Trophoblast cell (in vitro differentiated cells and primary cell): ENCODE results near the gene OGFR.

ENCODE experiments used
- DNase-seq, 2 donors: peaks; one replicate each; pipeline ENCODE4 v3.0.0-alpha.2; 2016
- H2AFZ ChIP-seq: 2 replicates; pipeline ENCODE4 v1.6.1; 2013; ENCODE audit warnings: low read length, moderate library complexity, mild to moderate bottlenecking; ENCODE audit not compliant: insufficient read depth, poor library complexity
- H2AK5ac ChIP-seq: 2 replicates; pipeline ENCODE4 v1.6.1; 2013; ENCODE audit warnings: mild to moderate bottlenecking, low read length
- H2BK120ac ChIP-seq: 2 replicates; pipeline ENCODE4 v1.6.1; 2013; ENCODE audit warnings: low read length, mild to moderate bottlenecking, moderate library complexity; ENCODE audit not compliant: insufficient read depth, poor library complexity
- H2BK12ac ChIP-seq: 2 replicates; pipeline ENCODE4 v1.6.1; 2013; ENCODE audit warnings: mild to moderate bottlenecking, low read length, moderate library complexity
- H2BK5ac ChIP-seq: 2 replicates; pipeline ENCODE4 v1.6.1; 2013; ENCODE audit warnings: low read length, low read depth, moderate library complexity, mild to moderate bottlenecking; ENCODE audit not compliant: poor library complexity
- H3K14ac ChIP-seq: 2 replicates; pipeline ENCODE4 v1.6.1; 2013; ENCODE audit warnings: mild to moderate bottlenecking, low read length
- H3K18ac ChIP-seq: 2 replicates; pipeline ENCODE4 v1.6.1; 2013; ENCODE audit warnings: mild to moderate bottlenecking, low read length
- H3K23ac ChIP-seq: 2 replicates; pipeline ENCODE4 v1.6.1; 2013; ENCODE audit warnings: low read length
- H3K27ac ChIP-seq: 2 replicates; pipeline ENCODE4 v1.5.1; 2013; ENCODE audit warnings: low read depth, mild to moderate bottlenecking, inconsistent platforms, low read length, moderate library complexity
- H3K27me3 ChIP-seq: 2 replicates; pipeline ENCODE4 v1.6.1; 2013; ENCODE audit warnings: inconsistent platforms, mild to moderate bottlenecking, low read length, moderate library complexity; ENCODE audit not compliant: insufficient read depth
- H3K36me3 ChIP-seq, 2 experiments: 1 replicate in 1 of 2; 2 replicates in 1 of 2; pipeline ENCODE4 v1.6.1; 2013; ENCODE audit warnings: low read length in 2 of 2, mild to moderate bottlenecking in 2 of 2, moderate library complexity in 1 of 2; ENCODE audit not compliant: insufficient read depth in 2 of 2, control insufficient read depth in 1 of 2
- H3K4ac ChIP-seq: 2 replicates; pipeline ENCODE4 v1.6.1; 2013; ENCODE audit warnings: low read depth, mild to moderate bottlenecking, low read length, moderate library complexity
- H3K4me1 ChIP-seq, 2 experiments: 1 replicate in 1 of 2; 2 replicates in 1 of 2; pipeline ENCODE4 v1.6.1; 2013; ENCODE audit warnings: low read length in 2 of 2, mild to moderate bottlenecking in 2 of 2, moderate library complexity in 1 of 2; ENCODE audit not compliant: insufficient read depth in 2 of 2, control insufficient read depth in 1 of 2
- H3K4me2 ChIP-seq: 2 replicates; pipeline ENCODE4 v1.6.1; 2013; ENCODE audit warnings: inconsistent platforms, mild to moderate bottlenecking, low read length, moderate library complexity
- H3K4me3 ChIP-seq: 2 replicates; pipeline ENCODE4 v1.5.1; 2013; ENCODE audit warnings: mild to moderate bottlenecking, low read depth, low read length, inconsistent platforms
- H3K79me1 ChIP-seq: one replicate; pipeline ENCODE4 v1.6.1; 2013; ENCODE audit warnings: low read length
- H3K79me2 ChIP-seq: 2 replicates; pipeline ENCODE4 v1.6.1; 2013; ENCODE audit warnings: low read length, mild to moderate bottlenecking; ENCODE audit not compliant: control insufficient read depth, insufficient read depth, poor library complexity
- H3K9ac ChIP-seq: 2 replicates; pipeline ENCODE4 v1.6.1; 2013; ENCODE audit warnings: mild to moderate bottlenecking, low read length
- H3K9me3 ChIP-seq: 2 replicates; pipeline ENCODE4 v1.6.1; 2013; ENCODE audit warnings: low read depth, mild to moderate bottlenecking, control low read depth, inconsistent platforms, low read length; ENCODE audit not compliant: insufficient read depth
- H4K12ac ChIP-seq: 2 replicates; pipeline ENCODE4 v1.6.1; 2013; ENCODE audit warnings: low read depth, mild to moderate bottlenecking, low read length, moderate library complexity
- H4K8ac ChIP-seq: 2 replicates; pipeline ENCODE4 v1.6.1; 2013; ENCODE audit warnings: low read depth, mild to moderate bottlenecking, low read length, moderate library complexity
- H4K91ac ChIP-seq: one replicate; pipeline ENCODE4 v1.6.1; 2013; ENCODE audit warnings: low read depth, mild to moderate bottlenecking, low read length, moderate library complexity
- WGBS: extraction: QIAGEN DNeasy Blood & Tissue Kit; methylation state at CpG from one replicate; pipeline ENCODE4 v1.1.7; 2013; ENCODE audit warnings: missing lambda C conversion rate; ENCODE audit not compliant: insufficient read length, insufficient coverage; ENCODE audit errors: extremely low coverage; 5-methylcytosine and 5-hydroxymethylcytosine counted together

Gene OGFR

GRCh38 chr20:62800314-62801259, 4.0 kb upstream of the OGFR start:
- Histone ChIP-seq H4K12ac (no peak overlapping the region), H3K9me3 (peaks cover 2% of the 10 kb centered on the region), H3K4me1 (peaks cover under 1 to 10% of the 10 kb centered on the region in 2 experiments), H4K91ac (no peak overlapping the region), H3K36me3 (peaks cover 29 to 32% of the 10 kb centered on the region in 2 experiments), H3K14ac (no peak overlapping the region), H3K79me2 (peaks cover 8% of the 10 kb centered on the region), H2BK12ac (no peak overlapping the region), H3K27ac (no peak overlapping the region), H3K79me1 (peaks cover 11% of the 10 kb centered on the region), H2BK120ac (no peak overlapping the region), H3K4ac (no peak overlapping the region), H3K18ac (no peak overlapping the region), H2AK5ac (no peak overlapping the region), H3K4me3 (no peak overlapping the region), H2BK5ac (no peak overlapping the region), H3K9ac (no peak overlapping the region), H3K4me2 (no peak overlapping the region), H2AFZ (no peak overlapping the region), H3K27me3 (no peaks in the 10 kb centered on the region), H4K8ac (no peak overlapping the region), H3K23ac (no peak overlapping the region)
- no CpG with 5 or more reads among the region's 26 CpGs for WGBS
- no peak for DNase-seq

DNA sequence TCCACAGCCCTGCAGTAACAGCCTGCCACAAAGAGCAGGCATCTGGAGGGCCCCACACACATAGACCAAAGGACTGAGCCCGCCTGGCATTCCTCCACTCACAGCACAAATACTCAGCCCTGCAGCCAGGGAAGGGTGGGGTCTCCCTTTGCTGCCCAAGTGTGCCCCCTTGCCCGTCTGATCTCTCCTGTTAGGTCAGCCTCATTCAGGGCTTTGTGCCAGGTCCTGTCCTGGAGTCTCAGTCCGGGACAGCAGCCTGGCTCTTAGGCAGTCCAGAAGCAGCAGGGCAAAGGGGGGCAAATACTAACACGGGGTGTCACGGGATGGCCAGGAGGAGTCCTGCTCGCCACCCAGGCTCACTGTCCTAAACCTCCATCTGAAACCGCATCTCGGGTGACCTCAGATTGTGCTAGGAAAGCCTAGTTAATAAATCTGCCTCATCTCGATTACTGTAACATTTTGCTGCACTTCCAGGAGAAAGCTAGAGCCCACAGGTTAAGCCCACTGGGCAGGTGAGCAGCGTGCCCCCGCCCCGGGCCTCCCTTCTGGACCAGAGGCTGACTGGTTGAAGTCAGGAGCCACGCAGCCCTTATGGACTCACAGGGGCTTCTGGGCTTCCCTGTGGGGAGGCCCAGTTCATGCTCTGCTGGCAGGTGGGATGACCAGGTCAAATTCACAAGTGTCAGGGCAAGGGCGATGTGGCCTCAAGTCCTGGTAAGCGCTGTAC, 3.2 kb upstream of the OGFR start:
- H3K4me2 ChIP-seq, result no peak overlapping the region
- peaks cover 6 to 16% of the 10 kb centered on the region in 2 experiments for H3K4me1 ChIP-seq
- no CpG with 5 or more reads among the region's 15 CpGs for WGBS
- H3K9ac ChIP-seq, result no peak overlapping the region
- no peak overlapping the region for H2BK5ac ChIP-seq
- H3K4me3 ChIP-seq, result no peak overlapping the region
- H4K91ac ChIP-seq, result no peak overlapping the region
- no peak overlapping the region for H3K18ac ChIP-seq
- no peak overlapping the region for H2BK120ac ChIP-seq
- peaks cover 8% of the 10 kb centered on the region for H3K79me2 ChIP-seq
- H3K9me3 ChIP-seq, result peaks cover 2% of the 10 kb centered on the region
- no peak overlapping the region for H2AK5ac ChIP-seq
- H2BK12ac ChIP-seq, result no peak overlapping the region
- no peak overlapping the region for H4K12ac ChIP-seq
- no peaks in the 10 kb centered on the region for H3K27me3 ChIP-seq
- no peak overlapping the region for H3K4ac ChIP-seq
- no peak overlapping the region for H3K23ac ChIP-seq
- H3K14ac ChIP-seq, result no peak overlapping the region
- H2AFZ ChIP-seq, result no peak overlapping the region
- no peak for DNase-seq
- H3K36me3 ChIP-seq, result peaks cover 29 to 32% of the 10 kb centered on the region in 2 experiments
- no peak overlapping the region for H4K8ac ChIP-seq
- peaks cover 10% of the 10 kb centered on the region for H3K79me1 ChIP-seq
- H3K27ac ChIP-seq, result no peak overlapping the region

DNA sequence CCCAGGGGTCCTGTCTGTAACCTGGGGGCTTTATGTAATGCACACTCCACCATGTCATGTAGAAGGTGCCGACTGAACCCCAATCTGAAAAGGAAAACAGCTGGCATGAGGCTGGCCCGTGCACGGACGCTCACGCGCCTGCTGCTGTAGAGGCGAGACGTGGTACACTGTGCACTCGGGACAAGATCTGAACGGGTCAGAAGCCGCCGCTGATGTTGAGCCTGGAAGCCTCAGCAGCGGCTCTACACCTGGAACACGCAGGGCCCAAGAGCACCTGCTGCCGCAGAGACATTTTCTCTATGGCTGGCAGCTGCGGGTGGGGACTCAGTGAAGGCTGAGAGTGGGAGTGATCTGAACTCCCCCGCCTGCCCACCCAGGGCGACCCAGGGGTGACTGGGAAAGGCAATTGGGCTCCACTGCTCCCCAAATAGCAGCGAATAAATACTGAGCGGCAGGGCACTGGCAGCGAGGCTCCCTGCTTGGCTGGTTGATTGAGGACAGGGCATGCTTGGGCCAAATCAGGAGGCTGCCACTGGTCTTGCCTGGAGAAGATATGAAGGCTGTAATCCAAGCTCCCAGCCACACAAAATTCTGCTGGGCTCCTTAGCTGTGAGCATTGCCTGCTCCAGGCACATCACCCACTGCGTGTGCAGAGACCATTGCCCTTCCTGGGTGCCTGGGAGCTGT, 2.5 kb upstream of the OGFR start:
- no peak overlapping the region for H3K27ac ChIP-seq

DNA sequence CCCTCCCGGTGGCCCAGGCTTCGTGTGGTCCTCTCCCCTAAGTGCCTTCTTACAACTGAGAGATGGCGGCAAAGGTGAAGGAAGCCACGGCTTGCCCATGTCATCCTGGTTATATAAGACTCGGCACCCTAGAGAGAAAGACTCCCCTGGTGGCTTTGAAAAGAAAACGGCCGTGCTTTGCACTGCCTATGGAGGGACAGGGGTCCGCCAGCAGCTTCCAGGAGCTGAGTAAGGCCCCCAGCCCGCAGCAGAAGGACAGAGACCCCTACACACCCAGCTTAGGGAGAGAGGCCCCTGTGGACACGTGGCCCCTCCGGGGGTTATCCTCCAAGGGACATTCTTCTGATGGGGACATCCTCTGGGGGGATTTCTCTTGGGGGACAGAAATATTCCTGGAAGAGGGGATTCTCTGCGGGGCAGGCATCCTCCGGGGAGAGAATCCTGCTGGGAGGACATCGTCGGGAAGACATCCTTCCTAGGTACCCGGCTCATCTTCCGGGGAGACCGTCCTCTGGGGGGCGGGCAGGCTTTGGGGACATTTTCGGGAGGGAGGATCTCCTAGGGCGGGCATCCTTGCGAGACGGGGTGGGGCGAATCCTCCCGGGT, 511 bp upstream of the OGFR start:
- no peak overlapping the region for H3K27ac ChIP-seq
- no peak overlapping the region for H2BK12ac ChIP-seq
- no peak overlapping the region for H4K91ac ChIP-seq
- H3K4ac ChIP-seq, result no peak overlapping the region
- H3K79me2 ChIP-seq, result peaks cover 6% of the 10 kb centered on the region
- no peak overlapping the region for H2AK5ac ChIP-seq
- peaks cover 6 to 11% of the 10 kb centered on the region in 2 experiments for H3K4me1 ChIP-seq
- no peak for DNase-seq
- peaks cover 6% of the 10 kb centered on the region for H3K79me1 ChIP-seq
- peaks cover 2% of the 10 kb centered on the region for H3K9me3 ChIP-seq
- H3K4me2 ChIP-seq, result peak overlapping the region; percentile 60
- no CpG with 5 or more reads among the region's 25 CpGs for WGBS
- H3K18ac ChIP-seq, result no peak overlapping the region
- H2BK120ac ChIP-seq, result no peak overlapping the region
- peak overlapping the region; percentile 35 for H3K4me3 ChIP-seq
- no peaks in the 10 kb centered on the region for H3K27me3 ChIP-seq
- no peak overlapping the region for H3K23ac ChIP-seq
- no peak overlapping the region for H2BK5ac ChIP-seq
- no peak overlapping the region for H3K9ac ChIP-seq
- H4K12ac ChIP-seq, result peak overlapping the region; percentile 49
- no peak overlapping the region for H3K14ac ChIP-seq
- no peak overlapping the region for H2AFZ ChIP-seq
- peak overlapping the region; percentile 75 for H4K8ac ChIP-seq
- H3K36me3 ChIP-seq, result peaks cover 27 to 36% of the 10 kb centered on the region in 2 experiments

More for the DNA sequence above, 2.5 kb upstream of the OGFR start:
- Histone ChIP-seq H2BK12ac (no peak overlapping the region), H4K12ac (no peak overlapping the region), H2BK5ac (no peak overlapping the region), H3K9me3 (peaks cover 2% of the 10 kb centered on the region), H2BK120ac (no peak overlapping the region), H3K4me1 (peaks cover 6 to 12% of the 10 kb centered on the region in 2 experiments), H3K4ac (no peak overlapping the region), H2AK5ac (no peak overlapping the region), H3K79me1 (peaks cover 6% of the 10 kb centered on the region), H3K4me2 (no peak overlapping the region), H3K36me3 (peaks cover 29 to 36% of the 10 kb centered on the region in 2 experiments), H3K23ac (no peak overlapping the region), H3K4me3 (no peak overlapping the region), H3K18ac (no peak overlapping the region), H3K27me3 (no peaks in the 10 kb centered on the region), H4K8ac (no peak overlapping the region), H4K91ac (no peak overlapping the region), H3K9ac (no peak overlapping the region), H2AFZ (no peak overlapping the region), H3K79me2 (peaks cover 6% of the 10 kb centered on the region), H3K14ac (no peak overlapping the region)
- no CpG with 5 or more reads among the region's 22 CpGs for WGBS
- no peak for DNase-seq
